ENCODE results near the gene NUAK1.

The NUAK1 gene

GRCh38 chr12:106138633-106139421, at the start of gene NUAK1:
TSS of gene NUAK1 (minus strand) at chr12:106138954. CDS start at chr12:106138653, 301 bp downstream.
- DNase-seq: peak; percentile 46 to 55

GRCh38 chr12:106188256-106188655, 49.5 kb upstream of the NUAK1 start:
- DNase-seq: no peak

GRCh38 chr12:106187842-106188241, 49.1 kb upstream of the NUAK1 start:
- no peak for DNase-seq

GRCh38 chr12:106187155-106187789, 48.5 kb upstream of the NUAK1 start:
- DNase-seq: no peak

- DNase-seq: no peak
Observed at GRCh38 chr12:106183735-106184134, 45.0 kb upstream of the NUAK1 start.

DNA sequence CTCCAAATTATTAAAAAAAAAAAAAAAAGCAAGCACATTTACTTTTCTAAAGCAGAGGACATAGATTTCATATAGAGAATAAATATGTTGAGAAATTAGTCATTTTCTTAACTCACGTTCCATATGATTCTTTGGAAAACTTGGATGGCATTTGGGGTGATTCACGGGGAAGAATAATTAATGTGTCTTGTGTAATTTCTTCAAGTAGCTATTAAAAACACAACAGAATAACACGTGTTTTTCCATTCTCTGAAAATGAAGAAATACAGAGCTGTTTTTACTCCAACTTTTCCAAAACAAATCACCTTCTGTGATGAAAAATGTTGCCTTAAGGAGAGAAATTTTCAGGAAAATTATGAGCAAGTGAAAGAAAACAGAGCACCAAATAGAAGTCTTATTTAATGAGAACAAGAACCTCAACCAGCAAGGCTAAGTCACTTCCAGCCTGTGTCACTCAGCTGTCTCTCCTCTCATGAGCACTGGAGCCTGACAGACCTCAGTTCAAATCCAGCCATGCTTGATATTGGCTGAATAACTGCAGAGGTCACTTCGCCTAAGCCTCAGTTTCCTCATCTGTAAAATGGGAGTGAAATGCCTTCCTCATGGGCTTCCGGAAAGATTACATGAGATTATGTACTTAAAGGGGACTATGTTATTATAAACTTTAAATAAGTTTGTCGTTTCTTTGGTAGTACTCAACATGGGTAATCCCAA, 42.8 kb upstream of the NUAK1 start:
- DNase-seq: no peak

DNA sequence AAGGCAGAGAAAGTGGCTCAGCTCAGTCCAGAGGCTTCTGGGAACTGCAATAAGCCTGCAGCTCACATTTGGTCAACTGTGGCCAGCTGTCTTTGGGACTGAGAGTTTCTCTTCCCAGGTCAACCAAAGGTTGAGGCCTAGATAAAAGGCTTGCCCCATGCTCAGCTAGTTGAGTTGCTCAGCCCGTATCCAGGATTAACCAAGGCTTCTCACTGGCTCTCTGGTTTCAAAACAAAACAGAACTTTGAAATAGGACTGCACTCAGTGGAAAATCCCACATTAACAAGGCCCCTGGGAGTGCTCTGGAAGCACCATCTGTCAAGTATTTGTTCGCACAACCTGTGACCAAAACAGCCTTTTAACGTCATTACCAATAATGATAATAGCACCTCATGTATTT, 40.3 kb upstream of the NUAK1 start:
- peak; percentile 18 to 45 for DNase-seq

DNA sequence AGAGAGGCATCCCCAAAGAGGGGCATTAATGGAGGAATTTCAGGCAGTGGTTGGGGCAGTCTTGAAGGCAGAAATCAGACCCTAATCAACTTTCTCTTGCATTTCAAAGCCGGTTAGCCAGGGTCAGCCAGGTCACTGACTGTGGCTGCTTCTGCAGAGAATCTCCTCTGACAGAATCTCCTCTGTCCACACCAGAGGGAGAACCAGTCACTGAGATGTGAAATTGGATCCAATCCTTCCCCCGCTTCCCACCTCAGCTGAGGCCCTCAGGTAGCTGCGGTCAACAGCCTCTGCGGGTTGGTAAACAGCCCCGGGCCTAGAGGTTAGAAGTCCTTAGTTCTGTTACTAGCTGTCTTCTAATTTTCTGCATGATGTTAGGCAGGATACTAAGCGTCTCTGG, 39.8 kb upstream of the NUAK1 start:
- DNase-seq: no peak

GRCh38 chr12:106176560-106176959, 37.8 kb upstream of the NUAK1 start:
- no peak for DNase-seq

GRCh38 chr12:106174876-106175275, 36.1 kb upstream of the NUAK1 start:
- DNase-seq: no peak

DNA sequence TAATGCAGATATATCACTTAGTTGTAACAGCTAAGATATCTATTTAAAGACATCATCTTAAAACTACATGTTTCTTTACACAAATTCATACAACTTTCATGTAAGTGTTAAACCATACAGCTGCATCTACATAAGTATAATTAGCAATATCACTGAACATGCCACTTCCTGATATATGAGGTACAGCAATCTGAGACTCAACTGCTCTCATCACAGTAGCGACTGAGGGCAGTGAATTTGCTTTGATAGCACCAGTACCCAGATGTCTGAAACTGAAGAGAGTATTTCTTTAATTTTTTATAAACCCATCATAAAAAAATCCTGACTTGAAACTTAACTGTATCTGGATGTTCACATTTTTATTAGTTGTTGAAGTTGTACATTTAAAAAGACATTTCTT, 34.7 kb upstream of the NUAK1 start:
- no peak for DNase-seq

- no peak for DNase-seq
Observed at GRCh38 chr12:106171117-106171750, 32.5 kb upstream of the NUAK1 start.

DNA sequence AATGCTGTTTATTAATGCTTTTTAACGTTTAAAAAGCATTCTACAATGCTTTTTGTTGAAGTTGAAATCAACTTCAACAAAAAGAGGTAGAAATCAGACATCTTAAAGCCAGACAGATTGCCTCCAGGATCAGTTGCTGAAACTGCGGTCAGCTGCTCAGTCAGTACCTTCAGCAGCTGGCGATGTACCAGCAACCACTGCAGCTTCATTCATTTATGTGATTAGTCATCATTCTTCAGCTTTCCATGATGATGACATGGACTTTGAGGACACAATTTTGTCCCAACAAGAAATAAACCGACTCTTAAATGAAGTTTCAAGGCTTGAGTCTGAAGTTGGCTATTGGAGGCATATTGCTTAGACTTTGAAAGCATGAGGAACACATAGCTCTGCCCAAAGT, 31.5 kb upstream of the NUAK1 start:
- no peak for DNase-seq

DNA sequence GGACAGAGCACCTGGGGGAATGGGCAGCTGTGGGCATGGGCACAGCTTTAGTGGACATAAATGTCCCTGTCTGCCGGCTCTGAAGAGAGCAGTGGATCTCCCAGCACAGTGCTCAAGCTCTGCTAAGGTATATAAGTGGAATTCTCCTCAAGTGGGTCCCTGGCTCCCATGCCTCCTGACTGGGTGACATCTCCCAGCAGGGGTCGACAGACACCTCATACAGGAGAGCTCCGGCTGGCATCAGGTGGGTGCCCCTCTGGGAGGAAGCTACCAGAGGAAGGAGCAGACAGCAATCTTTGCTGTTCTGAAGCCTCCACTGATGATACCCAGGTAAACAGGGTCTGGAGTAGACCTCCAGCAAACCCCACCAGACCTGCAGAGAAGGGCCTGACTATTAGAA, 25.0 kb upstream of the NUAK1 start:
- no peak for DNase-seq

GRCh38 chr12:106161491-106161890, 22.7 kb upstream of the NUAK1 start:
- DNase-seq: no peak

GRCh38 chr12:106160915-106161314, 22.2 kb upstream of the NUAK1 start:
- no peak for DNase-seq

DNA sequence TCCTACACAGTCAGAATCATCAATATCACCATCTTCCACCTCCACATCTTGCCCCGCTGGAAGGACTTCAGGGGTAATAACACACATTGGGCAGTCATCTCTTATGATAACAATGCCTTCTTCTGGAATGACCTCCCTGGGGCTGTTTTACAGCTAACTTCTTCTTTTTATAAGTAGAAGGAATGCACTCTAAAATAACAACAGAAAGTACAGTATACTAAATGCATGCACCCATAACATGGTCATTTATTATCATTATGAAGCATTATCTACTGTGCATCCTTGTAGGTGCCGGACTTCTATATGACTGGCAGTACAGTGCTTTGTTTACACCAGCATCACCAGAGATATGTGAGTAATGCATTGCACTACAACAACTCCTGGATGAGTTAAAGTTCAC, 19.0 kb upstream of the NUAK1 start:
- no peak for DNase-seq

DNA sequence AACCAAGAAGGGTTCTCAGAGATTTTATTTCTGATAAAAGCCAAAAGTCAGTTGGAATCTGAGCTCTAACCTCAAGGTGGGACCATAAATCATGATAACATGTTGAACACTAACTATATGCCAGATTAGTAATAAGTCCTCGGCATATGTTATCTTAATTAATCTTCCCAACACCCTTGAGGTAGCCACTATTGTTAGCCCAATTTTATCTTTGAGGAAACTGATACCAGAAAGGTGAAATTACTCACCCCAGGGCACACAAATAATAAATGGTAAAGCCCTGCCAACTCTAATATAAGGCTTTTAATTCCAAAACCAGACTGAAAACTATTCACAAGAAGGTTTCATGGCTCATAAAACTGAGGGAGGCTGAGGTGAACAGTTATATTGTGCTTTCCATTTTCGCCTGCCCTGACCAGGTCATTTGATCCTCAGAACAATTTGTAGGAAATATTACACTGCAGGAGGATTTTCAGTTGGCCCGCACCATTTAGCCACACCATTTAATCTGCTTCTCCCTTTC, 16.1 kb upstream of the NUAK1 start:
- DNase-seq: no peak

GRCh38 chr12:106152334-106152733, 13.6 kb upstream of the NUAK1 start:
- DNase-seq: no peak

GRCh38 chr12:106150555-106150954, 11.8 kb upstream of the NUAK1 start:
- no peak for DNase-seq

- no peak for DNase-seq
Observed at GRCh38 chr12:106149096-106149784, 10.5 kb upstream of the NUAK1 start.

DNA sequence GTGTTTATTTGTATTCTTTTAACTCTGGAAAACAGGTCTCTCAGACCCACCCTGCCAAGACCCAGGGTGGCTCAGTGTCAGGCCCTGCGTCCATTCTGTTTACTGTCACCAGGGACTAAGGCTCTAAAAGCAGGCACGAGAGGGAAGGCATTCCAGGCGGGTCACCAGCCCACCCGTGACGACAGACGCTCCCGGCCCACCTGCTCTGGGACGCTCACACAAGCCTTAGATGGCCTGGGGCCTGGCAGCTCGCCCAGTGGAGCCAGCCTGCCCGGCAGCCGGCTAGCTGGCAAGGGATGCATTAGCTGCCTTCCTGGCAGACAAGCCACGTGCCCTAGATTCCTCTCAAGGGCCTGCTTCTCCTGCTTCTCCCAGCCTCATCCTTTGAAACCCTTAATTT, 9.2 kb upstream of the NUAK1 start:
- DNase-seq: no peak

DNA sequence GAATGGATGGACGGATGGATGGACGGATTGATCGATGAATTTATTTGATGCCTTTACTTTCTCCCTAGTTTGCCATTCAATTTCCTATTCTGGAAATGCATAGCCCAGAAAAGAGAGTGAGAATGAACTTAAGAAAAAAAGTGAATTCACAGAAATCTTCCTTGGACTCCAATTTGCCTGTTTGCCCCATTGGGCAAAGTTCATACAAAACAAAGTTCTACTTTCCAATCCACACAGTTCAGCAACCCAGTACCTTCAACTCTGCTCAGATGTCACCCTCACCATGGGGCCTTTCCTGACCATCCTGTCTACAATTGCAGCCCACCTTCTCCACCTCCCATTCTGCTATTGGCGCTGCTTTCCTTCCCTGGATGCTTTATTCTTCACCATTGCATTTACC, 8.2 kb upstream of the NUAK1 start:
- no peak for DNase-seq
